ENCODE data around the gene OPN1SW. TPM values are rescaled to one million over a fixed set of nuclear protein-coding genes. Genes with fewer than 3 reads are reported as not detected.
A peak's percentile ranks its signal among the peaks of the same experiment; 100 is the strongest.

The OPN1SW gene
- total RNA-seq, 2 experiments from 2014 or later: not detected

DNA sequence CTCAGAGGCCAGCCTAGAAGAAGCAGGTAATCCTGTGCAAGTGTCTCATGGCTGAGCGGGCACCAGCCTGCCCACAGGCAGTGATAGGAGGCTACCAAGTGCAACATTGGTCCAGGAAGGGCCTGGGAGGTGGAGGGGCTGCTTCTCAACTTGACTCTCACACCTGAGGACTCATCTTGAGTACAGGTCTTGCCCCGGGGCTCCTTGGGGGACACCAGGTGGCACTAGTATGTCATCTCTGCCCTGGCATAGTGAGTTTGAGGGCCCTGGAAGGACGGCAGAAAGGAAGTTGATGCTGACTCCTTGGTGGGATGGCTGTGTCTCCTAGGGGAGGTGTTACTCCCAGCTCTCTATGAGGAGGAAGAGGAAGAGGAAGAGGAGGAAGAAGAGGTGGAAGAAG is 18.4 kb upstream of the OPN1SW start:
- H3K27ac Mint-ChIP-seq: no peak overlapping the region
- TF ChIP-seq, protein P1, sequence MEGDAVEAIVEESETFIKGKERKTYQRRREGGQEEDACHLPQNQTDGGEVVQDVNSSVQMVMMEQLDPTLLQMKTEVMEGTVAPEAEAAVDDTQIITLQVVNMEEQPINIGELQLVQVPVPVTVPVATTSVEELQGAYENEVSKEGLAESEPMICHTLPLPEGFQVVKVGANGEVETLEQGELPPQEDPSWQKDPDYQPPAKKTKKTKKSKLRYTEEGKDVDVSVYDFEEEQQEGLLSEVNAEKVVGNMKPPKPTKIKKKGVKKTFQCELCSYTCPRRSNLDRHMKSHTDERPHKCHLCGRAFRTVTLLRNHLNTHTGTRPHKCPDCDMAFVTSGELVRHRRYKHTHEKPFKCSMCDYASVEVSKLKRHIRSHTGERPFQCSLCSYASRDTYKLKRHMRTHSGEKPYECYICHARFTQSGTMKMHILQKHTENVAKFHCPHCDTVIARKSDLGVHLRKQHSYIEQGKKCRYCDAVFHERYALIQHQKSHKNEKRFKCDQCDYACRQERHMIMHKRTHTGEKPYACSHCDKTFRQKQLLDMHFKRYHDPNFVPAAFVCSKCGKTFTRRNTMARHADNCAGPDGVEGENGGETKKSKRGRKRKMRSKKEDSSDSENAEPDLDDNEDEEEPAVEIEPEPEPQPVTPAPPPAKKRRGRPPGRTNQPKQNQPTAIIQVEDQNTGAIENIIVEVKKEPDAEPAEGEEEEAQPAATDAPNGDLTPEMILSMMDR (IDR thresholded peaks at IDR 0.05): peak; percentile 26
- ChIA-PET CTCF (interaction anchor here (0.7 to 4.2 kb wide), 4 partner anchors 9 to 90 kb away, joined by 3 to 30 read pairs (median 3); no protein-coding TSS in a partner anchor), POLR2A (no interaction called here)
- H3K4me3 Mint-ChIP-seq: no peak overlapping the region
- H3K9me3 Mint-ChIP-seq: no peaks in the 10 kb centered on the region
- no peaks in the 10 kb centered on the region for H3K36me3 Mint-ChIP-seq (ENCODE audit: low read depth)
- peak; percentile 54 for DNase-seq
- H3K4me1 Mint-ChIP-seq (ENCODE audit: low read depth): peaks cover 8% of the 10 kb centered on the region
- H3K27me3 Mint-ChIP-seq: peaks cover 4% of the 10 kb centered on the region
- no peak for ATAC-seq
- intact Hi-C loops (cut with micrococcal nuclease): no loop called here

DNA sequence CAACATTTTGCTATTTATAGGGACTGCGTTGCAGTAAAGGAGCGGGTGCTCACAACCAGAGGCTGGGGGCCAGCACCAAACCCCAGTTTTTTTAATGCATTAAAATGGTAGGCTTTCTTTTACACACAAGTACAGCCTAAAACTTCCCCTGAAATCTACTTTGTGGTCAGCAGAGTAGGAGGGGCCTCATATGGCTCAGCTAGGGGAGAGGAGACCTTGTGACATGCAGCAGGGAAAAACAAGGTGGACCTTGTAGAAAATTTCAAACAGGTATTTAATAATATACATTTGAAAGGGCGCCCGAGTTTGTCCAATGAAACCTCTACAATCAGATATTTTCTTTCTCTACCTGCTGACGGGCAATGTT is 17.6 kb upstream of the OPN1SW start:
- CTCF ChIA-PET: interaction anchor here (2.0 to 4.2 kb wide), 2 partner anchors 69 to 91 kb away, joined by 4 to 30 read pairs; partner anchors contain the start of gene ATP6V1F
- H3K27me3 Mint-ChIP-seq: peaks cover 4% of the 10 kb centered on the region
- ATAC-seq: no peak
- no peaks in the 10 kb centered on the region for H3K36me3 Mint-ChIP-seq (ENCODE audit: low read depth)
- no peaks in the 10 kb centered on the region for H3K9me3 Mint-ChIP-seq
- TF ChIP-seq, protein P1 (IDR thresholded peaks at IDR 0.05): no peak
- POLR2A ChIA-PET: no interaction called here
- DNase-seq: no peak
- H3K4me1 Mint-ChIP-seq (ENCODE audit: low read depth): peaks cover 8% of the 10 kb centered on the region
- no peak overlapping the region for H3K4me3 Mint-ChIP-seq
- intact Hi-C loops (cut with micrococcal nuclease): no loop called here
- no peak overlapping the region for H3K27ac Mint-ChIP-seq

DNA sequence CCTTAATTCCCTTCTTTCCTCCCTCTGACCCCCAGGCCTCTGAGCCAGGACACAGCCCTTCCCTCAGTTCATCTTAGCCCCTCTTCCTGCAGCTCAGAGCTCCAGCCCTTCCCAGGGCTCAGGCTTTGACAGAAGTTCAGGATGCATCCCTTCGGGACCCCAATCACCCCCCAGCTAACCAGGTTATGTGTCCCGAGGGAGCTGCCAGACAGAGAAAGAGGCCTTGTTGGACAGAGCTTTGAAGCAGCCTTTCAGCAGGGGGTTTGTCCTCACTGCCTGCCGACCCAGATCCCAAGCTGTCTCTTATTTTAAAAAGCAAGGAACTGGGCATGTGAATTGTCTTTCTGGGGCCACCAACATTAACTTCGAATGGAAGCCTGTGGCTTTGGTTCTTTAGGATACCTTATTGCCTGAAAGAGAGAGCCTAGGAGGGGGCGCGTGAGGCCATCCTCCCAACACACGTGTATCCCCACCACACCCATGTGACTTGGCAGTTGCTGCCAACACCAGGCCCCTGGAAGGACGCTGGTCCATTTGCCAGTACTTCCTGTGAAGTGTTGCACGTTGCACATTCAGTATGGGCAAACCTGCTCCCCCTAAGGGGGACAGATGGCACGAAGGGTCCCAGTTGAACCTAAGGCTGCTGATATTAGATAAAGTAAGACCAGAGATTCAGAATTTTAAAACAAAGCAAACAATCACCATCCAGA is 17.0 kb upstream of the OPN1SW start:
- intact Hi-C loops (cut with micrococcal nuclease): no loop called here
- Mint-ChIP-seq H3K27ac (no peak overlapping the region), H3K4me3 (peak overlapping the region; percentile 80), H3K27me3 (peaks cover 4% of the 10 kb centered on the region), H3K9me3 (no peaks in the 10 kb centered on the region), H3K4me1 (ENCODE audit: low read depth) (peaks cover 8% of the 10 kb centered on the region), H3K36me3 (ENCODE audit: low read depth) (no peaks in the 10 kb centered on the region)
- ATAC-seq (no peak), DNase-seq (peak; percentile 12)
- CTCF ChIA-PET: interaction anchor here (0.8 to 4.2 kb wide), 3 partner anchors 38 to 91 kb away, joined by 3 to 30 read pairs (median 4); partner anchors contain the start of gene ATP6V1F
- POLR2A ChIA-PET: no interaction called here
- TF ChIP-seq, protein P1 (IDR thresholded peaks at IDR 0.05): no peak

GRCh38 chr7:128791972-128792327 is 16.4 kb upstream of the OPN1SW start:
- Mint-ChIP-seq H3K4me1 (ENCODE audit: low read depth) (peaks cover 8% of the 10 kb centered on the region), H3K4me3 (peak overlapping the region; percentile 80), H3K27ac (no peak overlapping the region), H3K27me3 (peaks cover 4% of the 10 kb centered on the region), H3K36me3 (ENCODE audit: low read depth) (no peaks in the 10 kb centered on the region), H3K9me3 (no peaks in the 10 kb centered on the region)
- no peak for DNase-seq
- TF ChIP-seq, protein P1 (IDR thresholded peaks at IDR 0.05): no peak
- ATAC-seq: no peak
- CTCF ChIA-PET: interaction anchor here (0.8 to 4.2 kb wide), 3 partner anchors 39 to 92 kb away, joined by 3 to 30 read pairs (median 4); partner anchors contain the start of gene ATP6V1F
- intact Hi-C loops (cut with micrococcal nuclease): no loop called here
- POLR2A ChIA-PET: no interaction called here

All from activated CD8-positive, alpha-beta T cell treated with anti-CD3 and anti-CD28 coated beads for 36 hours (primary cell).